AG04450 (cell line): Measurements from ENCODE around the gene GANAB. TPM values are rescaled to one million over a fixed set of nuclear protein-coding genes. Genes with fewer than 3 reads are reported as not detected.
"Not testable (repeated sequence)": the region's sequence is repeated elsewhere in the genome, so short reads cannot be mapped to it uniquely, and the experiment has no call there.

Experiments used
- CTCF ChIA-PET: fragments of 300-600, 350-600 bp; formaldehyde crosslinking; extraction: SDS; loops from one replicate; lab custom pipeline; 2022; ENCODE audit warnings: antibody characterized with exemption, inconsistent platforms; lab: Charles Lee
- POLR2A ChIA-PET: fragments of 350-600 bp; formaldehyde crosslinking; extraction: SDS; loops from one replicate; lab custom pipeline; 2021; ENCODE audit warnings: antibody characterized with exemption, inconsistent platforms; lab: Yijun Ruan, JAX
- DNase-seq: peaks from one replicate; pipeline ENCODE4 v3.0.0-alpha.2; 2011; ENCODE audit warnings: low read depth, low spot score
- H3K27ac ChIP-seq: one replicate; pipeline ENCODE4 v1.5.1; 2012; ENCODE audit warnings: low read depth, low read length, control low read depth
- H3K27me3 ChIP-seq: one replicate; pipeline ENCODE4 v1.6.0; 2012; ENCODE audit warnings: low read length; ENCODE audit not compliant: control insufficient read depth, insufficient read depth
- H3K4me3 ChIP-seq: 2 replicates; pipeline ENCODE4 v1.5.1; 2011; ENCODE audit warnings: mild to moderate bottlenecking, low read depth, low read length, control low read depth
- H3K9me3 ChIP-seq: 2 replicates; pipeline ENCODE4 v1.5.1; 2012; ENCODE audit warnings: low read length; ENCODE audit not compliant: control insufficient read depth, insufficient read depth
- polyA plus RNA-seq: library from polyadenylated mRNA; depleted of rRNA; stranded (reverse); fragments of >200 nt; gene quantifications from 2 replicates; pipeline ENCODE4 v1.2.3, GENCODE V29; 2011
- TF ChIP-seq, protein P1 (sequence below): IDR thresholded peaks from 2 replicates; pipeline ENCODE4 v1.5.1; 2011; ENCODE audit warnings: low read depth, low read length, control low read depth, inconsistent platforms

GANAB gene
- polyA plus RNA-seq, 1 experiment, result 369 TPM

DNA sequence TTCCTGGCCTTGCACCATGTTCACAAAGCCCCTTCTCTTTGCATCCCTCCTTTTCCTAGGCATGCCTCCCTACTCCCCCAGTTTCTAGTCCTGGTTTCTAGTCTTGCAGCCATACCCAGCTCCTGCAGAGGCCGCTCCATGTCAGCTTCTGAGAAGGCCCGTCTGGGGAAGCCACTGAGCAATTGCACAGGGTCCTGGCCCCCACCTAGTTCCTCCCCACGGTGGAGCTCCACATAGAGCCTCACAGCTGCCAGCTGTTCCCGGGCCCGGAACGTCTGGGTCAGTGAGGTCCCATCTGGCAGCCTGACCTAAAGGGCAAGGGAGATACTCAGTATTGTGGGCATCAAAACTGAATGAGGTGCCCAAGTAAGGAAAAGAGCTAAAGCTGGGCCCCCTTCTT, 30.3 kb upstream of the GANAB start:
- Histone ChIP-seq H3K27ac (no peak overlapping the region), H3K4me3 (no peak overlapping the region), H3K9me3 (peaks cover 4% of the 10 kb centered on the region; the same call in 1 of the 2 replicates), H3K27me3 (no peaks in the 10 kb centered on the region)
- no peak for DNase-seq
- CTCF ChIA-PET, result interaction anchor here (0.7 kb wide), 1 partner anchor 12 kb away, joined by 3 read pairs; the partner anchor contains the start of genes C11orf98 and CSKMT
- TF ChIP-seq, protein P1, sequence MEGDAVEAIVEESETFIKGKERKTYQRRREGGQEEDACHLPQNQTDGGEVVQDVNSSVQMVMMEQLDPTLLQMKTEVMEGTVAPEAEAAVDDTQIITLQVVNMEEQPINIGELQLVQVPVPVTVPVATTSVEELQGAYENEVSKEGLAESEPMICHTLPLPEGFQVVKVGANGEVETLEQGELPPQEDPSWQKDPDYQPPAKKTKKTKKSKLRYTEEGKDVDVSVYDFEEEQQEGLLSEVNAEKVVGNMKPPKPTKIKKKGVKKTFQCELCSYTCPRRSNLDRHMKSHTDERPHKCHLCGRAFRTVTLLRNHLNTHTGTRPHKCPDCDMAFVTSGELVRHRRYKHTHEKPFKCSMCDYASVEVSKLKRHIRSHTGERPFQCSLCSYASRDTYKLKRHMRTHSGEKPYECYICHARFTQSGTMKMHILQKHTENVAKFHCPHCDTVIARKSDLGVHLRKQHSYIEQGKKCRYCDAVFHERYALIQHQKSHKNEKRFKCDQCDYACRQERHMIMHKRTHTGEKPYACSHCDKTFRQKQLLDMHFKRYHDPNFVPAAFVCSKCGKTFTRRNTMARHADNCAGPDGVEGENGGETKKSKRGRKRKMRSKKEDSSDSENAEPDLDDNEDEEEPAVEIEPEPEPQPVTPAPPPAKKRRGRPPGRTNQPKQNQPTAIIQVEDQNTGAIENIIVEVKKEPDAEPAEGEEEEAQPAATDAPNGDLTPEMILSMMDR, result no peak
- POLR2A ChIA-PET, result interaction anchor here (0.8 to 5.6 kb wide), 3 partner anchors 12 to 155 kb away, joined by 4 to 50 read pairs (median 10); partner anchors contain the start of genes C11orf98, CSKMT, LRRN4CL and STX5

DNA sequence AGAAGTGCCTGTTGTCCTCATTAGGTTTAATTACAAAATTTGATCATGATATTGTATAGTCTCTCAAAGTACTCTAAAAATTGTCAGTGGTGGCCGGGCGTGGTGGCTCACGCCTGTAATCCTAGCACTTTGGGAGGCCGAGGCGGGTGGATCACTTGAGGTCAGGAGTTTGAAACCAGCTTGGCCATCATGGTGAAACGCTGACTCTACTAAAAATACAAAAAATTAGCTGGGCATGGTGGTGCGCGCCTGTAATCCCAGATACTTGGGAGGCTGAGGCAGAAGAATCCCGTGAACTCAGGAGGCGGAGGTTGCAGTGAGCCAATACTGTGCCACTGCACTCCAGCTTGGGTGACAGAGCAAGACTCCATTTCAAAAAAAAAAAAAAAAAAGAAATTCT, 29.0 kb upstream of the GANAB start:
- H3K27ac ChIP-seq, H3K9me3 ChIP-seq, H3K4me3 ChIP-seq, H3K27me3 ChIP-seq, DNase-seq: not testable (repeated sequence)
- ChIA-PET POLR2A (interaction anchor here (0.6 to 5.6 kb wide), 3 partner anchors 11 to 42 kb away, joined by 3 to 50 read pairs (median 6); partner anchors contain the start of genes C11orf98 and CSKMT), CTCF (interaction anchor here (1.0 kb wide), 1 partner anchor 21 kb away, joined by 3 read pairs; no protein-coding TSS in a partner anchor)

DNA sequence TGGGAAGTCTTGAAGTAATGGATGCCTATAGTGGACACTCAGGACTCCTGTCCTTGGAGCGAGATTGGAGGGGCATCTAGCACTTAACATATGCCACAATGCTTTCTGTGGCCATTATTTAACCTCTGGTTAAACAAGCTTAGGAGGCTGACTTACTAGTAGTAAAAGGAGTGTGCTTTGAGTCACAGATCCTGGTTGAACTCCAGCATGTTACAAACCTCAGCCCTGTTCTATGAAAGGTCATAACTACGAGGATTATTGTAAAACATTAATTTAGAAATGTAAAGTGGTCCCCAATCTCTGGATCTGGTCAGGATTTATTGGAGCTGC, 26.7 kb upstream of the GANAB start:
- H3K4me3 ChIP-seq, result no peak overlapping the region
- TF ChIP-seq, protein P1, result no peak
- no peak overlapping the region for H3K27ac ChIP-seq
- no peak for DNase-seq
- CTCF ChIA-PET, result interaction anchor here (1.8 kb wide), 1 partner anchor 21 kb away, joined by 5 read pairs; no protein-coding TSS in a partner anchor
- no peaks in the 10 kb centered on the region; the same call in 1 of the 2 replicates for H3K9me3 ChIP-seq
- POLR2A ChIA-PET, result interaction anchor here (1.3 to 5.6 kb wide), 3 partner anchors 8 to 20 kb away, joined by 3 to 50 read pairs (median 13); partner anchors contain the start of genes C11orf98, CSKMT, INTS5 and LRRN4CL
- H3K27me3 ChIP-seq, result no peaks in the 10 kb centered on the region

DNA sequence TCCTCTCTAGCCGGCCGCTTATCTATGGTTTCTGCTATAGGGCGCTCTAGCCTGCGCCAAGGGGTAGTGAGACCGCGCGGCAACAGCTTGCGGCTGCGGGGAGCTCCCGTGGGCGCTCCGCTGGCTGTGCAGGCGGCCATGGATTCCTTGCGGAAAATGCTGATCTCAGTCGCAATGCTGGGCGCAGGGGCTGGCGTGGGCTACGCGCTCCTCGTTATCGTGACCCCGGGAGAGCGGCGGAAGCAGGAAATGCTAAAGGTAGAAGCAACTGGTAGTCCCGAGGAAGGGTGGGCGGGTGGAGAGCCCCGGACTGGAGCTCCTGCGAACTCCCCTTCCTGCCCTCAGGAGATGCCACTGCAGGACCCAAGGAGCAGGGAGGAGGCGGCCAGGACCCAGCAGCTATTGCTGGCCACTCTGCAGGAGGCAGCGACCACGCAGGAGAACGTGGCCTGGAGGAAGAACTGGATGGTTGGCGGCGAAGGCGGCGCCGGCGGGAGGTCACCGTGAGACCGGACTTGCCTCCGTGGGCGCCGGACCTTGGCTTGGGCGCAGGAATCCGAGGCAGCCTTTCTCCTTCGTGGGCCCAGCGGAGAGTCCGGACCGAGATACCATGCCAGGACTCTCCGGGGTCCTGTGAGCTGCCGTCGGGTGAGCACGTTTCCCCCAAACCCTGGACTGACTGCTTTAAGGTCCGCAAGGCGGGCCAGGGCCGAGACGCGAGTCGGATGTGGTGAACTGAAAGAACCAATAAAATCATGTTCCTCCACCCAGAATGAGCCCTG, 25.4 kb upstream of the GANAB start, which contains the start of the genes LBHD1 and UQCC3:
Gene LBHD1 (minus strand): TSS at position 660 of the 782 bp plus-strand sequence. CDS start 2,236 bp downstream, outside the sequence.
Gene UQCC3 (plus strand): TSS at position 66 of the 782 bp plus-strand sequence. CDS start 73 bp downstream, at position 139.
- Histone ChIP-seq H3K9me3 (no peaks in the 10 kb centered on the region; the same call in 1 of the 2 replicates), H3K4me3 (peak within 1 kb of the TSS; percentile 84), H3K27me3 (no peaks in the 10 kb centered on the region), H3K27ac (peak within 1 kb of the TSS; percentile 81)
- POLR2A ChIA-PET, result interaction anchor here (0.6 to 5.6 kb wide), 19 partner anchors 7 to 790 kb away, joined by 3 to 50 read pairs (median 6); partner anchors contain the start of genes B3GAT3, C11orf98, CSKMT and EEF1G
- TF ChIP-seq, protein P1, result no peak
- CTCF ChIA-PET, result interaction anchor here (1.1 to 2.1 kb wide), 2 partner anchors 9 to 18 kb away, joined by 4 to 13 read pairs; partner anchors contain the start of gene LRRN4CL
- peak; percentile 65 for DNase-seq

DNA sequence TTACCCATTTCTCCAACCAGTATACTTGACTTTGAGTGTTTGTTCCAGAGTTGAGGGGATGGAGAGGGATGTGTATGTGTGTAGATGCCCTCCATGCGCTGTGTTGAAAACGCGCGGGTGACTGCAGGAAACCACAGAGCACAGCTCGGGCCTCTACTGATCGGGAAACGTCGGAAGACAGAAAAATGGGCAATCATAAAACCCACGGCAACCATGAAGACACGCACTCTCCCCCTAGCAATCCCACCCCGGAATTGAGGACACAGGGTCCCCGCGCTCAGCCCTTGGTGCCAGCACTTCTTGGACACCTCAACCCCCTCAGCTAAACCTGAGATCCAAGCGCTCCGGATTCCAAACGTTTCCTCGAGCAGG, 24.8 kb upstream of the GANAB start:
- POLR2A ChIA-PET, result interaction anchor here (0.6 to 2.2 kb wide), 17 partner anchors 10 to 170 kb away, joined by 3 to 17 read pairs (median 5); partner anchors contain the start of genes B3GAT3, EEF1G, HNRNPUL2 and INTS5
- H3K9me3 ChIP-seq, result no peaks in the 10 kb centered on the region; the same call in 1 of the 2 replicates
- no peak for DNase-seq
- CTCF ChIA-PET, result interaction anchor here (1.5 to 2.1 kb wide), 2 partner anchors 9 to 277 kb away, joined by 3 to 13 read pairs; no protein-coding TSS in a partner anchor
- peak overlapping the region; percentile 84 for H3K4me3 ChIP-seq
- H3K27ac ChIP-seq, result peak overlapping the region; percentile 81
- TF ChIP-seq, protein P1, result no peak
- H3K27me3 ChIP-seq, result no peaks in the 10 kb centered on the region
